NCI-H510A treated with DMSO at 0.1 percent for 48 hours (cell line): ENCODE measurements around the gene PTCH1.

Experiments
- DNase-seq: peaks from one replicate; lab custom pipeline; 2025; lab: John Stamatoyannopoulos, UW

Gene PTCH1

DNA sequence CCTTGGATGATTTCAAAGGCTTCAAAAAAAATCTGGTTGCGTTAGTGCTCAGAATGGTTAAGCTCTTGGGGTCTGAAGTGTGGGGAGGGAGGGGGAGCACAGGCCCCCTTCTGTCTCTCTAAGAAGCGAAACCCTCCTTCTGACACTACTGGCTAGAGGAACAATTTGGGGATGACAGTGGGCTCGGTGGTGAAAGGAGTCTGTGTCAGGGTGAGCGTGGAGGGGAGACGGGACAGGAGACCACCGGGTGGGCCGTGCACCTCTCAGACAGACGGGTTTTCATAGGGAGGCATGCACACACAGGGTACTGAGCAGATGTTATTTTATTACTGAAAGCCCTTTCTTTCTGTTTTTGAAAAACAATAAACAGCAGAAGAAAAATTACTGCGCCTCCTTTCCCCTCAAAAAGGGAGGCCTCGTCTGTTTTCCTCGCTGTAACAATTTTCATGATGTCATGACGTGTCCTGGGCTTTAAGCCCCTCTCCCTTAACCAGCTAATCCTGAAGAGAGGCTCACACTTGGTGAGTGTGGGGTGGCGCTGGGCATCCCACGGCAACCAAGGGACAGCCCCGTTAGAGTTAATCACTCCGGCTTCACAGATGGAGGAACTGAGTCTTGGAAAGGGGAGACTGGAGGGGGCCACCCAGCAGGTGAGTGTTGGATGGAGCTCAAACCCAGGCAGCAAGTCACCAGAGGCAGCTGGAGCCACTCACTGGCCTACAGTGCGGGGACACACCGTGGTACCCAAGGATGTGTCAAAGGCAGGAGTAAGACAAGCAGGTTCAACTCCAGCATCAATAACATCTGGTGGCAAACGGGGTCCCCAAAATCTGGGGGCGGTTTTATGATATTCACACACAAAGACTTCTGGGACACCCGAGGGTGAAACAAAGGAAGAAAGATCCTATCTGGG lies 53.4 kb downstream of the PTCH1 start:
- no peak for DNase-seq

DNA sequence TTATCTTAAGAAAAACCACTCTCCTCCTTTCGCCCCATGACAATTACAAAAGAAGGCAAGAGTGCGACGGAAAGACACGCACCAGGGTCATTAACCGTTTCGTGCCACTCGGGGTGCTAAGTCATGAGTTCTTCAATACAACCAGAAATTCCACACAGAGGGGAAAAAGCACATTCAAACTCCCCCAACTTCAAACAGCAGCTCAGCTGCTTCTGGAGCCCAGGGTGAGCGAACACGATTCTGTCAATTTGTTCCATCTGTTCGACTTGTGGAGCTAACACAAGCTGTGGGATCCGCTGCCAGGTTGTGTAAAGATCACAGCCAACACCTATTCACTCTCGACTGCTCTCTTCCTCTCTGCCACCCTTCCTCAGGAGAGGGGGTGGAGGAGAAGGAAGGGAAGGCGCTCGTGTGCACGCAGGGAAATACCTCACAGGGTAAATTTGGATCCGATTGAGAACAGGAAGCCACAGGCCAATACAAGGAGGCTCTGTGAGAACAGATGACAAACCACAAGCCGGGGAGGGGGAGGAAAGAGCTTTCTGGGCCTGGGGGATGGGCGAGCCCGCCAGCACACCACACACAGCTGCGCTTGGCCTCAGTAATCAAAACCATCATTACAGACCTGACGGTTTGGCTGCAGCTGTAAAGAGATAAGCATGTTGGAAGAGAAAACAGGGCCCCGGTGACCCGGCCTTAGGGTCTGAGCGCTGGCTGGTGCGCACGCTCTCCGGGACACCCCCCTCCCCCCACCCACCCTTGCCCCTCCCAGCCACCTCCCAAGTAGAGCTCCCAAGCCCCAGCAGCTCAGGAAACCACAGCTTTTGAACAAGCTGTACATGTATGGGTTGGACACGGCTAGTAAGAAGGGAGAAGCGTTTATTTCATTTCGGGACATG lies 54.3 kb downstream of the PTCH1 start:
- DNase-seq = peak; percentile 83

DNA sequence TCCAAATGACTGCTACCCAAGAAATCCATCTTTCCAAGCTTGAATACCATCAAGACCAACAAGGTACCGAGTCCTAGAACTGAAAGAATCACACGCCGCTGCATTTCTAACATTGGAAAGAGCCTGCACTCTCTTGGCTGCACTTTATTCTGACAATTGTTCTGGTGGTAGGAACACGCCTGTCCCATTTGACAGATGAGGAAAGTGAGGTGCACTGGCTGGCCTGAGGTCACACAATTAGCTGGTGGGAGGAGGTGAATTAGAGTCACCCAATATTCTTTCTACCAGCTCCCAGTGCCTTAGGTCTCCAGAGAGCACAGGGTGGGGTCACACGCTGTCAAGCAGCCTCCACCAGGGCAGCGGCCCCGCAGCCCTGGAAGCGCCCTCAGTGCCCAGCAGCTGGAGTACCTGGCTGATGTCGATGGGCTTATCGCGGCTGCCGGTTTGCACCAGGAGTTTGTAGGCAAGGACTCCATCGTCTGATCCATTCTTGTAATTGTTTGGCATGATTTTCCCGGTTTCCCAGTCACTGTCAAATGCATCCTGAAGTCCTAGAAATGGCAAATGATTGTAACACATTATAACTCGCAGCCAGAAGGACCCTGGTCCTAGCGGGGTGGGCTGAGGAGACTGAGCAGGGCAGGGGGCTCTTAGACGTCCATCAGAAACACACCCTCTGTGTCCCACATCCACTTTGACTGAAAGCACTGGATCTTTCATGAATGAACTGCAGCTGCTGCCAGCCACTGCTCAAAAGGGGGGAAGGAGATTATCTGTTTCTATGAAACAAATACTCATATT lies 55.1 kb downstream of the PTCH1 start:
- DNase-seq = no peak

DNA sequence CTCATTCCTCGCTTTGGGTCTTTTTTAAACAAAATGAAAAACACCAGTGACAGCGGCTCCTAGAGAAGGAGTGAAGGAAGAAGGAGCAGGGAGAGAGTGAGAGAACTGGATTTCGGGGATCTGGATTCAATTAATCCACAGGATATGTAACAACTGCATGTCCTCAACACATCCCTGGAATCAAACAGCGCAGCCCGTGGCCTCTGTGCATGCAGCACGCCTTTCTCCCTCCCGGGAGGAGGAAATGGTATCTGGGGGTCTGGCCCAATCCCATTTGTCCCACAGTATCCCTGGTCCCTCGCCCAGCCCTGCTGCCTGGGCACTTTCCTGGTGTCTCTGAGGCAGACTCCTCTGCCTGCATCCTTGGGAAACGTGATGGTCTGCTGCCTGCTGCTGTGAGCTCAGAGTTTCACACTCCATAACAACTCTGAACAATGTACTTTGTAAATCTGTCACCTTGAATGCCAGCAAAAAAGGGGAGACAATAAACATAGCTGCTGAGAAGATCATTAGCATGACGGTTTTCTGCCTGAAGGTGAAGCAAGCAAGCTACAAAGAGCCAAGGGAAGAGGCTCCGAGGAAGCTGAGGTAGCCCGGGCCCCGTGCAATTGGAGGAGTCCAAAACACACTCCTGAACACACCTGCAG lies 56.1 kb downstream of the PTCH1 start:
- no peak for DNase-seq

DNA sequence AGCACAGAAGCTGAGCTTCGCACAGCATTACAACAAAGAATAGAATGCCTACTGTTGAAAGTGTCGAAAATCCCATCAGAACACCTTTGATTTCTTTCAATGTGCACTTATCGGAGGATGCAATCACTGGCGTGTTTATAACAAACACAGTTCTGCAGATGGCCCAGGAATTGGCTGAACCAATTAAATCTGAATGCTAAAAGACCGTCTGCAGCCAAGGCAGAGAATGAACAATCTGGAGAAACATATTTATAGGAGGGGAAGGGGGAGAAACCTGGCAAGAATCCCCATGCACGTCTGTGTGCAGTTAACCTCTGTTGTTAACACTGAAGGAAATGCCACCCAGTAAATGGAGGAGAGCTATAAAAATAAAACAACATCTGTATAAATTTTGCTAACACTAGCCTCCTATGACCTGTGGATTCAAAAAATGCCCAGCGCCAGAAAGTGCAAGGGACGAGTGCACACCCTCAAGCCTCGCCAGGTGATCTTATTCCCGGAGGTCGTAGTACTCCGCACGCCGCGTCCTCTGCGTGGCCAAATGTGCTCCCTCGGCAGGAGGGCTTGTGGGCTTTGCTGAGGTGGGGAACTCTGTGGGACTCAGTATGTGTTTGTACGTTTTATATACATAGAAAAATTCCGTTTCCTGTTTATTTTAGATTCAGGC lies 56.8 kb downstream of the PTCH1 start:
- no peak for DNase-seq

DNA sequence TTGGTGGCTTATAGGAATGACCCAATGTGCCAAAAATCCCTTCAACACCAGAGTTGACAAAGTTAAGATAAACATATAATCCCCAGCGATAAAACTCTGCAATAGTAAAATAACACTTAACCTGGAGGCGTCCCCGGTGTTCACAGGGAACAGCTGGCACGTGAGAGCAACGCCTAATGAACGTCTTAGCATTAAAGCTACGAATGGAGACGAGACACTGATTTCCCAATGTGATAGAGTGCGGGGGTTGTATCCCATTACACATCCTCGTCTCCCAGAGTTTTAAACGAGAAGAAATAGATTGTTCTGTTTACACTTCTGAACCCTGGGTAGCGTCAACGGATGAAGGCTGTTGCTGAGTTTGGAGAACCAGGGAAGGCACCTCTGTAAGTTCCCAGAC lies 57.6 kb downstream of the PTCH1 start:
- no peak for DNase-seq

DNA sequence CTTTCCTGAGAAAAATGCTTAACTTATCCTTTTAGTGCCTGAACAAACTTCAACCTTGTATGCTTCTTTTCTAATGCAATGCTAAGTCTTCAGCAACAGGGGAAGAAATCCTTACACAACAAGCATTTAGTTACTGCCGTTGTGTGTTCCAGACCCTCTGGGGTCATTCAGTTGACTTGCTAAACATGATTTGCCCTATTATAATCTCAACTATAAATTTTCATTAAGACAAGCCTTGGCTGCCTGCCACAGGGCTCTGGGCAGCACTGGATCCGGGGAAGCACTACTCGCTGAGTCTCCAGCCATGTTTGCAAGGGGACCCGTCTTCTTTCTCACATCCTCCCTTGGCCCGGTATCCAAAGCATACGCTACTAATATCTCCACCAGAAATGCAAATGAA lies 58.1 kb downstream of the PTCH1 start:
- no peak for DNase-seq

DNA sequence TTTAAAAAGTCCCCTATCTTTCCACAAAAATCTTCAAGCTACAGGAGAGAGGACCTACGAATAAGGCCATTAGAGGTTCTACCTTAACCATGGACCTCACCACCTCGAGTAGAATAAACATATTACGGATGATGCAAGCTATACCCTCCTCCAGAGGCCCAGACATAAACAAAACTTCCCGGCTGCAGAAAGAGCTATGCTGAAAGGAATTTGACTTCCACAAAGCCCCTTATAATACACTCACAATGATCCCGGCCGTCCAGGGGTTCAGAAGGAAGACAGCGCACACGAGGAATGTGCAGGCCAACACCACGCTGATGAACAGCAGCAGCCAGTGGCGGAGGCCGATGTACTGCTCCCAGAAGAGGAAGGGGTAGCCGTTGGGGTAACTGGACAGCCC lies 59.0 kb downstream of the PTCH1 start:
- DNase-seq = no peak

DNA sequence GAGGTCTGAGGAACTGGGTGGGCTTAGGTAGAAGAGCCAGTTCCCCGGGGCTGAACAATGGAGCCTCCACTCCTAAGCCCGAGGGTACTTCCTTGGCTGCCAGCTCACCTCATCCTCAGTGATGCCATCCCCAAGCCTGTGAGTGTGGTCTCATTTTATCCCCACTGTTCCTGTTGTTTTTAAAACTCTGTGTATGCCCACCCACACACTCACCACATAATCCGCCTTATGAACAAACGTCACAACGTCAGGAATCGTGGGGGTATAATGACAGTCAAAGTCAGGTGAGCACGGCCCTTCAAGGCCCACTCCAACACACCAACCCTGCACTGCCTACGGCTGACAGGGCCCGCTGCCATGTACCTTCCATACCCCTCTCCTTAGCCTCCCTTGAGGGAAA lies 61.1 kb downstream of the PTCH1 start:
- no peak for DNase-seq

DNA sequence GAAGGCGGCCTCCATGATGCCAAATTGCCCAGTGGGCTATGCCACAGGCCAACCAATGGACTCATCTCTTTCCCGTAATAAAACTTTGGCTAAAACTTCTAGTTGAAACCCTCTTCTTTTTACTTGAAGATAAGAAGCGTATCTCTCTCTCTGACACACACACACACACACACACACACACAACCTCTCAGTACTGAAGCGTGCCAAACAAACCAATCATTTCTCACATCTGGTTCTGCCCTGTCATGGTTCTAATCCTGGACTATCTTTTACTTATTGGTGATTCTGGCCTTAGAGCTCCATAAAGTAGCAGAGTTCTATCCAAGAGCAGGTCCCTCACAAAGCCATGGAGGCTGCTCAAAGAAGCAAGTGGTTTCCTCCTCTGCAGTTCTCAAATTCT lies 64.6 kb downstream of the PTCH1 start:
- DNase-seq = no peak

DNA sequence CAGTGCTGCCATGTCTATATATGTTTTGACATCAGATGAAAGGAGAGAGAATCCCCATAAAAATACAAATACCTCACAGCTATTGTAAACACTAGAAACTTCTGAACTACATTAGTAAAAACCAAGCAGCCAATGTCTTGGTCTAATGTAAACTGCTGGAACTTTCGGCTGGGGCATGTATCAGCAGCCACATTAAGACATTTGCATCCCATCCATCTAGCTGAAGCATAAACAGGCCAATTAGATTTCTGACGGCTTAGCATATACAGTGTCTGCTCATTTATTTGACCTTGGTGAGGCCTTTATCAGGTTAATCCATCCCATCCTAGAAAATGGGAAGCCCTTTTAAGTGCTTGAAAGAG lies 65.7 kb downstream of the PTCH1 start:
- DNase-seq = no peak

DNA sequence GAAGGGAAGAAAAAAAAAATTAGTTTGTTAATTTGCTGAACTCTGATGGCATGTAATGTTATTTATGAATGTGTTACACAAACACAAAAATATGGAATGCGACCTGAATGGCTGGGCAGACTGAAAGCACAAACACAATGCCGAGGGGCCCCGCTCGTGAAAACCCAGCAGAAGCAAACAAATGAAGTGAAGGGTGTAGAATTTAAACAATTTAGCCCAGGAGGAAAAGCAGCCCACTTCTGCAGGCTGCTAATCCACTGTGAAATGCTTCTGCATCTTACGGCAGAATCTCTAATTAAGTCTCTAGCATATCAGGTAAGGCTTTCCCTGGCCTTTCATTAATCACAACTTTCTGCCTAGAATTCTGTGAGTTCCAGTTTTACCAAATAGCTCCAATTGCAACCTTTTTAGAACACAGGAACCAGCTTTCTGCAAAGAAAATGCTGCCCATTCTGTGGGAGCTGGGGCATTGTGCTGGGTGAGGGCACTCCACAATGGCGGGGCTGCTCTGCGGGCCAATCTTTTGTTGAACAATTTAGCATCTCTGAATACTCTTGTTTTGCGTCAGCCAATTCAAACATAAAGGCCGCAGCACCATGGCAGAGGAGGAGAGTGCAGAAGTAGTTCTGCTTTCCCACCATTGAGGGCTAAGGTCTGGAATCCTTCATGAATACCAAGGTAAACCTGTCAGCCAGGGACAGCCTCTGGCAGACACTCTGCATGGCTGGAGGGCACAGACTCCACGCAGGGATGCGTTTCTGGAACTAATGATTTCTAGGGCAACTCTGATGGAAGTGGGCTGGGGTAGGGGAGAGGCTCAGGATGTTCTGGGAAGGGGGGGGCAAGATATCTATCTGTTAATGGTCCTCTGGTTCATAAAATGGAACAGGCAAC lies 66.4 kb downstream of the PTCH1 start:
- DNase-seq = no peak

DNA sequence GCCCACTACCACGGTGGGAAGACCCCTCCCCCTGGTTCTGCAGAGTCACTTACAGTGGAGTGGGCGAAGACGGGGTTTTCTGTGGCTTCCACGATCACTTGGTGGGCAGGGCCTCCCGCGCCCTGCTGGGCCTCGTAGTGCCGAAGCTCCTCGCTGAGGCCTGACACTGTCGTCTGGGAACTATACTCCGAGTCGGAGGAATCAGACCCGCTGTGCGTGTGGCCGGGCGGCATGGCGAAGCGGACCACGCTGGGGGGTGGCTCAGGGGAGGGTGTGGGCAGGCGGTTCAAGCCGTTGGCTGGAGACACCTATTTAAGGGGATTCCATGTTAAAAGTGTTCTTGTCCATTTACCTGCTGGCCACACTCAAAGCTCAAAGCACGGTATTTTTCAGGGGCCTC lies 67.8 kb downstream of the PTCH1 start:
- DNase-seq = no peak

DNA sequence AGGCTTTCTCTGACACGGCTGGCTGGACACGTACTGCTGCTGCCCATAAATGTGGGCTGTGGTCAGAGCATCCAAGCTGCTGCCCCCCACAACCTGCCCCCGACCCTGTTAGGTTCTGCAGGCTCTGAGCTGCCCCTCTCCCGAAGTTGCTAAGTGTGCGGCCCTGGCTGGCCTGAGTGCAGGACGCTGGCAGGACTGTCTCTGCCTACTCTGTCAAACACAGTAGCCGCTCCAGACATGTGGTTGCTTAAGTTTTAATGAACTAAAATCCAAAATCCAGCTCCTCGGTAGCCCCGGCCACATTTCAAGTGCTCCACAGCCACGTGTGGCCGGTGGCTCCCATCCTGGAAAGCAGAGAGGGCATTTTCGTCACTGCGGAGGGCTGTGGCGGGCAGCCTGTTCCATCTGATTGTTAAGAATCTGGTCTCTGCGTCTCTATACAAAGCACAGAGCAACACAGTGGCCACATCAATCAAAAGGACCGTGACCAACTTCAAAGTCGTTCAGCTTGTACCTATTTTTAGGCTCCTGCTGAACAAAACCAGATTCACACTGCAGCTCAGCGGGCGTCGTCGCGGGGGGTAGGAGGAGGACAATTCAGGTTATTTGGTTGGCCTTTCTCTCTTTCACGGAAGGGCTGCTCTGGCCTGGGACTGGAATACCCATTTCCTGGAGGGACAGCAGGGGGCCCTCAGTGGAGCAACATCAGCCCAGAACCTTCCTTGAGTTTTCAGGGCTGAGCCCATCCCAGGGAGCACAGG lies 68.9 kb downstream of the PTCH1 start:
- DNase-seq = no peak

DNA sequence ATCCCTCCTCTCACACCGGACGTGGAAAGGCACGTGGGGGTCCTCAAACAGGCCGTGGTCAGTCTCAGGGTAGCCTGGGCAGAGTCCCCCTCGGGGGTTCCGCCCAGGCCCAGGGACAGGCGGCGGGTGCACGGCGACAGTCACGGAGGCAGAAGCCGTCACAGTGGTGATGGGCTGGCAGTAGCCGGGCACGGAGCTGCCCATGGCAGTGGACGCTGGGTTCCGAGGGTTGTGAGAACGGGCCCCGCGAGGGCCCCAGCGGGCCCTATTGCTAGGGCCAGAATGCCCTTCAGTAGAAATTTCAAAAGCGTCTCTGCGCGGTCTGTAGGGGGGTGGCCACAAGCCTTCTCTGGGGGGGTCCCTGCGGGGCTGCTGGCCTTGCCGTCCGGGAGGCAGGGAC lies 69.8 kb downstream of the PTCH1 start:
- DNase-seq = no peak

DNA sequence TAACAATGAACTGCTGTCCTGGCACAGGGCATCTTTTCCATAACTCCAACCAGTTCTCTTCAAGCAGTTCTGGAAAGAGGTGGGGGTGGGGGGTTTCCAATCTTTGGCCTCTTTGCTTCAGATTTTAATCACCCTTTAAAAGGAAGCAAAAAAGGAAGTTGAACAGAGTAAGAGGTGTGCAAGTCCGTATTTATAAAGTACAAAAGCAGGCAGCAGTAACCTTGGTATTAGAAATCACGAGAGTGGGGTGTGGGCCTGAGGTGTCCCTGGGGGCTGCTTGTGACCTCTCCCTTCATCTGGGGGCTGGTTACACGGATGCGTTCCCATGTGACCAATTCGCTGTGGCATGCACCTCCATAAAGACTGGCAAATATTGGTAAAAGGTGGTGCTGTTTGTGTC lies 70.5 kb downstream of the PTCH1 start:
- DNase-seq = no peak

DNA sequence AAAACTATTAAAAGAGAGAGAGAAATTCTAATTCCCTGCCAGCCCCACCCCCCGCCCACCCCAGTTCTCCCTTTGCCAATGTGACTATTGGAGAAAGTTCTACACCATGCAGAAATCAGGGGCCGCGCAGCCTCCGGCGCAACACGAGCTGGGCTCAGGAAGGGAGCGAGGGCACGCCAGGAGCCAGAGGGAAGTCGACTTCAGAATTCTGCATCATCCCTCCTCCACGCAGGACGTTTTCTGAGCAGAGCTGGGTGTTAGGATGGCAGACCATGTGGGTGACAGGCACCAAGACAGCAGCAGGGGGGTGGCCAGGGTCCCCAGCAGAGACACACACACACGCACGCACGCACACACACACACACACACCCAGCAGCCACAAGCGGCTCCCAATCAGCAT lies 72.6 kb downstream of the PTCH1 start:
- DNase-seq = no peak

DNA sequence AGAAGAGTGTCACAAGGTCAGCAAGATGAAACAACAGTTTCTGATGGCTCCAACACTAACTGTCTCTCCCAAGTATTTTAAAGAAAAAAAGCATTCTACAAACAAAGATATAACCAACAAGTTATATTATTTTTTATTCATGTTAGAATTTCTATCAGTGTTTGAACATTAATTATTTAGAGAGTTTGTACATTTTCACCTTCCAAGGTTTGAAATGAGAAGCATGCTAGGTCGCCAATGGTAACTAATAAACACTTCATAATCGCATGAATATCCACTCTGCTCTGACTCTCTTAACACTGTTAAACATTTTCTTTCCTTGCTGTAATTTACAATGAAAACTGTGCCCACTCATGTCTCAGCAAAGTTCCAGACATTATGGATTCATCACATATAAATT lies 73.5 kb downstream of the PTCH1 start:
- DNase-seq = no peak

DNA sequence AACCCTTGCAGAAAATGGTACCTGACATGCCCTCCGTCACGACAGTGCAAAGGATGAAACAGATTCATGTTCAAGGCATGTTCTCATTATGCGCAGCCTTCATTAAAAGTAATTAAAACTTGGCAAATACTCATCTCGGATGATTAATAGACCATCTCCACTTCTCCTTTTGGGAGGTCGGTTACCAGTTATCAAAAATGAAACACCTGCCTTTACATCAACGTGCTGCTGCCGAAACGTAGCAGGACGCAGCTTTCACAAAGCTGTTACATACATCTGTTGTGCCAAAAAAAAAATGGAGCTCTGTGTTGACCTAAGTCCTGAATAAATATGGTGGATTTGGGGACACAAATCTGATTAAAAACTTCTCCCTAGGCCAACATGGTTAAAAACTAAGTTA lies 75.7 kb downstream of the PTCH1 start:
- DNase-seq = no peak

DNA sequence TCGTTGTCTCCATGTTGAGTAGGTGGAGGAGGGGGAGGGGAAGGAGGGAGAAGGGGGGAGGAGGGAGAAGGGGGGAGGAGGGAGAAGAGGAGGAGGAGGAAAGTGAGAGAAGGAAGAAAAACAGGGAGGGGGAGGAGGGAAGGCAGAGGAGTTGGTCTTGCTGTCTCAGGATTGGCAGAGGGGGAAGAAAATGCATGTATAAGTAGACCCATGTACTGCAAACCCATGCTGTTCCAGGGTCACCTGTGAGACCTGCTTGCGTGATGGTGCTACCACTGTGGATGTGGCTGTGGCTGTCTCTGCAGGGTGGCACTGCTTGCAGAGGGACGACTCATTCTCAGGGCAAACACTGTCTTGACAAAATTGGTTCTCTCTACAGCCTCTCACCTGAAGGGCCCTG lies 76.3 kb downstream of the PTCH1 start:
- no peak for DNase-seq
